ENCODE results near the gene EBI3. TPM values are rescaled to one million over a fixed set of nuclear protein-coding genes. Genes with fewer than 3 reads are reported as not detected.

Gene EBI3
- polyA plus RNA-seq, 1 donor (not counting 4 experiments of a cell fraction or from before 2014, with no cell fraction given), result 0.05 TPM

DNA sequence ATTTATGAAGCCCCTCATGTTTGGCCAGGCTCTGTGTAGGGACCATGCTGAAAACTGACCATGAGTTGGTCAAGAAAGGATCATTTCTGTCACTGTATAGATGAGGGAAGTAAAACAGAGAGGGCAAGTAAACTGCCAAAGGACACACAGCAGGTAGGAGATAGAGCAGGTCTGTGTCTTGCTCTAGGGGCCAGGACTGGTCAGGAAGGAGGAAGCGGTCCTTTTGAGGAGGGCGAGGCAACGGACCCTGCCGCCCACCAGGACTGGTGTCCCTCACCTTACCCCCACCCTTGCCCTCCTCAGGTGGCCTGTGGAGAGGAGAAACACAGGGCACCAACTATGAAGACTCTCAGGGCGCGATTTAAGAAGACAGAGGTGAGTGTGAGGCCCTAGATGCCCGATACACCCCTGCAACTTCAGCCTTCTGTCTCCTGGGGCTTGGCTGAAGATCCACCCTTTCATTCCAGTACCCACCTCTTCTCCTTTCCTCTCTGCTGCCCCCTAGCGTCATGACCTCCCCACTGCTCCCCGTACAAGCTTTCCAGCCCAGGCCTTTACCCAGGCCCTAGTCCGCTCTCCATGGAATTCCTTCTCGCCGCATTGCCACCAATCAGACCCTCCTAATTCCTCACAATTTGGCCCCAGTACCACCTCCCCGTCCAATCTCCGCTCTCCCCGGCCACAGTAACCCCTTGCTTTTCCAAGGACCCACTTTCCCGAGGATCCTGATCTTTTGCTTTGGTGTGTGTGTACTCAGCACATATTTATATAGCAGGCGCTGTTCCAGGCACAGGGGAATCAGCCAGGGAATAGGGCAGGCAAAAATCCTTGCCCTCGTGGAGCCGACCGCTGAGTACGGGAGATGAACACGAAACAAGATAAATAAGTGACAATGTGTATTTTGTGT lies 43.0 kb upstream of the EBI3 start:
- Histone ChIP-seq H3K4me2 (ENCODE audit: control insufficient read depth, extremely low read depth, insufficient read depth, low read depth, low read length) (no peak overlapping the region), H3K9ac (ENCODE audit: control insufficient read depth, extremely low read depth, insufficient read depth, low read length) (no peak overlapping the region), H2AFZ (ENCODE audit: control insufficient read depth, low read length) (no peak overlapping the region), H3K27ac (ENCODE audit: control insufficient read depth, insufficient read depth, low read length) (no peak overlapping the region), H3K36me3 (ENCODE audit: control insufficient read depth in 2 of 2, extremely low read depth in 1 of 2, insufficient read depth in 2 of 2, low read length in 2 of 2) (no peaks in the 10 kb centered on the region), H3K4me1 (ENCODE audit: control insufficient read depth, extremely low read depth, insufficient read depth, low read length) (peaks cover 8% of the 10 kb centered on the region), H3K9me1 (ENCODE audit: control insufficient read depth, extremely low read depth, insufficient read depth, low read length) (no peaks in the 10 kb centered on the region), H4K20me1 (ENCODE audit: control insufficient read depth, extremely low read depth, insufficient read depth, low read length) (no peaks in the 10 kb centered on the region), H3K4me3 (ENCODE audit: control insufficient read depth in 2 of 3, extremely low read depth in 1 of 3, insufficient read depth in 2 of 3, low read depth in 1 of 3, low read length in 3 of 3) (no peak overlapping the region), H3K9me3 (ENCODE audit: control insufficient read depth, low read depth, low read length) (no peaks in the 10 kb centered on the region), H3K27me3 (ENCODE audit: control insufficient read depth, extremely low read depth, insufficient read depth, low read length) (no peaks in the 10 kb centered on the region), H3K79me2 (ENCODE audit: control insufficient read depth, insufficient read depth, low read length) (peaks cover 6% of the 10 kb centered on the region)
- dilution Hi-C loops (cut with MboI; ENCODE audit: extremely low pct_ligation_motif_present, low sequenced_read_pairs), result no loop called here
- peak; percentile 77 for FAIRE-seq
- TF ChIP-seq EZH2 (IDR thresholded peaks at IDR 0.05; ENCODE audit: low read length), result no peak
- TF ChIP-seq, protein P1, sequence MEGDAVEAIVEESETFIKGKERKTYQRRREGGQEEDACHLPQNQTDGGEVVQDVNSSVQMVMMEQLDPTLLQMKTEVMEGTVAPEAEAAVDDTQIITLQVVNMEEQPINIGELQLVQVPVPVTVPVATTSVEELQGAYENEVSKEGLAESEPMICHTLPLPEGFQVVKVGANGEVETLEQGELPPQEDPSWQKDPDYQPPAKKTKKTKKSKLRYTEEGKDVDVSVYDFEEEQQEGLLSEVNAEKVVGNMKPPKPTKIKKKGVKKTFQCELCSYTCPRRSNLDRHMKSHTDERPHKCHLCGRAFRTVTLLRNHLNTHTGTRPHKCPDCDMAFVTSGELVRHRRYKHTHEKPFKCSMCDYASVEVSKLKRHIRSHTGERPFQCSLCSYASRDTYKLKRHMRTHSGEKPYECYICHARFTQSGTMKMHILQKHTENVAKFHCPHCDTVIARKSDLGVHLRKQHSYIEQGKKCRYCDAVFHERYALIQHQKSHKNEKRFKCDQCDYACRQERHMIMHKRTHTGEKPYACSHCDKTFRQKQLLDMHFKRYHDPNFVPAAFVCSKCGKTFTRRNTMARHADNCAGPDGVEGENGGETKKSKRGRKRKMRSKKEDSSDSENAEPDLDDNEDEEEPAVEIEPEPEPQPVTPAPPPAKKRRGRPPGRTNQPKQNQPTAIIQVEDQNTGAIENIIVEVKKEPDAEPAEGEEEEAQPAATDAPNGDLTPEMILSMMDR (optimal IDR thresholded peaks at IDR 0.05 in 1 of 3, IDR thresholded peaks at IDR 0.05 in 1 of 3, conservative IDR thresholded peaks at IDR 0.05 in 1 of 3; ENCODE audit: extremely low read depth in 1 of 3, insufficient read depth in 2 of 3, low read length in 3 of 3), result peak; percentile 90 to 92 (median 90)
- no peak for DNase-seq (ENCODE audit: low read depth, low spot score)

DNA sequence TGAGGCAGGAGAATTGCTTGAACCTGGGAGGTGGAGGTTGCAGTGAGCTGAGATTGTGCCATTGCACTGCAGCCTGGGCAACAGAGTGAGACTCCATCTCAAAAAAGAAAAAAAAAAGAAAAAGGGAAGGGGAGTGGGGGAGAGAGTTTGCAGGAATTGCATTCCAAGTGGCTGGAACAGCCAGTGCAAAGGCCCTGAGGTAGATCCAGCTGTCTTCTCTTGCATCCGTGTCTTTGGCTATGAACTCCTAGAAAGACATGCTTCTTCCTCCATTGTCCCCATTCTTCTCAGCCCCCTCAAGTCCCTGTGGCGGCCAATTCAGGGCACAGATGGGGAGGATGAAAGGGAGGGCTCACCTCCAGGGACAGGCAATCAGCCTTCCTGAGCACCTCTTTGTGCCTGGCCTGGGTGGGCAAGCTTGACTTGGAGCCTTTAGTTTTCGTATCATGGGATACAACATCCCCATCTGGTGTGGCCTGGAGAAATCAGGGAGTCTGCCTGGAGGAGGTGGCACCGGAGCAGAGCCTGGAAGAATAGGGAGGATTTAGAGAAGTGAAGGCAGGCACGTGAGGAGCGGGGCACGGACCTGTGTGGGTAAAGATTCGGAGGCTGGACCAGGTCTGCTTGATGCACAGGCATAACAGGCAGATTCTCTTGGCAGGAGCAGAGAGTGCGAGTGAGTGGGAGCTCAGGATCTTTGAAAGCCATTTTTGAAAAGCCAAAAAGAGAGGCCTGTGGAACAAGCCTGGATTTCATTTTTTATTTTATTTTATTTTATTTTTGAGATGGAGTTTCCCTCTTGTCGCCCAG lies 41.8 kb upstream of the EBI3 start:
- no peaks in the 10 kb centered on the region for H4K20me1 ChIP-seq (ENCODE audit: control insufficient read depth, extremely low read depth, insufficient read depth, low read length)
- TF ChIP-seq EZH2 (IDR thresholded peaks at IDR 0.05; ENCODE audit: low read length), result no peak
- TF ChIP-seq, protein P1 (optimal IDR thresholded peaks at IDR 0.05 in 1 of 3, IDR thresholded peaks at IDR 0.05 in 1 of 3, conservative IDR thresholded peaks at IDR 0.05 in 1 of 3; ENCODE audit: extremely low read depth in 1 of 3, insufficient read depth in 2 of 3, low read length in 3 of 3), result no peak
- peaks cover 4% of the 10 kb centered on the region for H3K4me1 ChIP-seq (ENCODE audit: control insufficient read depth, extremely low read depth, insufficient read depth, low read length)
- no peak overlapping the region for H3K27ac ChIP-seq (ENCODE audit: control insufficient read depth, insufficient read depth, low read length)
- FAIRE-seq, result no peak
- no peaks in the 10 kb centered on the region for H3K9me1 ChIP-seq (ENCODE audit: control insufficient read depth, extremely low read depth, insufficient read depth, low read length)
- dilution Hi-C loops (cut with MboI; ENCODE audit: extremely low pct_ligation_motif_present, low sequenced_read_pairs), result no loop called here
- no peaks in the 10 kb centered on the region for H3K9me3 ChIP-seq (ENCODE audit: control insufficient read depth, low read depth, low read length)
- H3K4me3 ChIP-seq (ENCODE audit: control insufficient read depth in 2 of 3, extremely low read depth in 1 of 3, insufficient read depth in 2 of 3, low read depth in 1 of 3, low read length in 3 of 3), result no peak overlapping the region
- no peak overlapping the region for H3K9ac ChIP-seq (ENCODE audit: control insufficient read depth, extremely low read depth, insufficient read depth, low read length)
- H3K79me2 ChIP-seq (ENCODE audit: control insufficient read depth, insufficient read depth, low read length), result no peaks in the 10 kb centered on the region
- H2AFZ ChIP-seq (ENCODE audit: control insufficient read depth, low read length), result no peak overlapping the region
- H3K36me3 ChIP-seq (ENCODE audit: control insufficient read depth in 2 of 2, extremely low read depth in 1 of 2, insufficient read depth in 2 of 2, low read length in 2 of 2), result no peaks in the 10 kb centered on the region
- no peak overlapping the region for H3K4me2 ChIP-seq (ENCODE audit: control insufficient read depth, extremely low read depth, insufficient read depth, low read depth, low read length)
- DNase-seq (ENCODE audit: low read depth, low spot score), result no peak
- H3K27me3 ChIP-seq (ENCODE audit: control insufficient read depth, extremely low read depth, insufficient read depth, low read length), result no peaks in the 10 kb centered on the region
